H1 (cell line): ENCODE results near the gene SPOCK1. TPM values are rescaled to one million over a fixed set of nuclear protein-coding genes. Genes with fewer than 3 reads are reported as not detected.

ENCODE experiments used
- CHD1 ChIP-seq: IDR thresholded peaks from 2 replicates; pipeline ENCODE4 v1.6.1; 2012; ENCODE audit warnings: low read depth, low read length, improper control_type of control experiment
- CTBP2 ChIP-seq: IDR thresholded peaks from 2 replicates; pipeline ENCODE4 v1.7.0; 2011; ENCODE audit warnings: borderline replicate concordance, mild to moderate bottlenecking, moderate library complexity, mixed read lengths, low read length; ENCODE audit not compliant: insufficient read depth, insufficient read length
- RNF2 ChIP-seq: fragments of 200-900, 300-1000 bp; sonication (generic); IDR thresholded peaks from 2 replicates; pipeline ENCODE4 v1.7.1; 2016; ENCODE audit warnings: borderline replicate concordance, low read depth, mild to moderate bottlenecking, antibody characterized with exemption, low read length; ENCODE audit not compliant: poor library complexity, severe bottlenecking; ENCODE audit errors: missing control alignments
- SIX5 ChIP-seq: IDR thresholded peaks from 2 replicates; pipeline ENCODE4 v1.6.1; 2011; ENCODE audit warnings: mild to moderate bottlenecking, low read depth, low read length
- TBP ChIP-seq: IDR thresholded peaks from 2 replicates; pipeline ENCODE4 v1.6.1; 2011; ENCODE audit warnings: low read depth, low read length, improper control_type of control experiment
- polyA plus RNA-seq, 7 experiments: library from polyadenylated mRNA; depleted of rRNA in 3 of 7; stranded (reverse) in 5 of 7; unstranded in 2 of 7; fragments of >200 nt in 5 of 7; fragments of 200-250 nt in 2 of 7; gene quantifications; 1 replicate in 5 of 7; 2 replicates in 1 of 7; 4 replicates in 1 of 7; pipeline versions ENCODE4 v1.2.1 to v1.2.3, GENCODE V29; 2011 to 2013; ENCODE audit warnings: missing spikeins in 2 of 7, mixed read lengths in 2 of 7
- total RNA-seq: library from RNA; stranded (reverse); fragmentation: NEBNext Ultra II Directional; extraction: Animal tissue kit (Norgen Biotek cat#: 25700); gene quantifications from 2 replicates; pipeline ENCODE4 v1.2.1, GENCODE V29; 2021
- TF ChIP-seq, protein P1 (sequence below): IDR thresholded peaks from 2 replicates; pipeline ENCODE4 v1.6.1; 2012; ENCODE audit warnings: low read length, inconsistent platforms

Gene SPOCK1
- total and polyA plus RNA-seq, 2 of the 8 experiments (the other 6 are each of a cell fraction or from before 2014, with no cell fraction given) = 6.9 to 18.1 TPM

GRCh38 chr5:137497396-137498290 lies 1.5 kb downstream of the SPOCK1 start (continued):
- TF ChIP-seq, protein P1, sequence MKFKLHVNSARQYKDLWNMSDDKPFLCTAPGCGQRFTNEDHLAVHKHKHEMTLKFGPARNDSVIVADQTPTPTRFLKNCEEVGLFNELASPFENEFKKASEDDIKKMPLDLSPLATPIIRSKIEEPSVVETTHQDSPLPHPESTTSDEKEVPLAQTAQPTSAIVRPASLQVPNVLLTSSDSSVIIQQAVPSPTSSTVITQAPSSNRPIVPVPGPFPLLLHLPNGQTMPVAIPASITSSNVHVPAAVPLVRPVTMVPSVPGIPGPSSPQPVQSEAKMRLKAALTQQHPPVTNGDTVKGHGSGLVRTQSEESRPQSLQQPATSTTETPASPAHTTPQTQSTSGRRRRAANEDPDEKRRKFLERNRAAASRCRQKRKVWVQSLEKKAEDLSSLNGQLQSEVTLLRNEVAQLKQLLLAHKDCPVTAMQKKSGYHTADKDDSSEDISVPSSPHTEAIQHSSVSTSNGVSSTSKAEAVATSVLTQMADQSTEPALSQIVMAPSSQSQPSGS = no peak
- no peak for TF ChIP-seq RNF2
- TF ChIP-seq CHD1 = no peak
- TF ChIP-seq CTBP2 = no peak
- TF ChIP-seq SIX5 = no peak
- TF ChIP-seq TBP = no peak
